Keratinocyte (primary cell): Measurements from ENCODE around the gene ARMC6. TPM values are rescaled to one million over a fixed set of nuclear protein-coding genes. Genes with fewer than 3 reads are reported as not detected.

ENCODE experiments used
- DNase-seq: peaks from one replicate; pipeline ENCODE4 v3.0.0-alpha.2; 2011; ENCODE audit warnings: low read depth, missing footprints, low spot score
- FAIRE-seq: peaks from 2 replicates; lab custom pipeline; 2011; peaks lifted over from hg19 to GRCh38; lab: Jason Lieb, UNC
- H2AFZ ChIP-seq: 2 replicates; pipeline ENCODE4 v1.6.0; 2012; ENCODE audit warnings: low read length, control low read depth, inconsistent platforms; ENCODE audit not compliant: control insufficient read depth
- H3K27ac ChIP-seq: 2 replicates; pipeline ENCODE4 v1.5.1; 2011; ENCODE audit warnings: low read length; ENCODE audit not compliant: control insufficient read depth, insufficient read depth
- H3K27me3 ChIP-seq: 3 replicates; pipeline ENCODE4 v1.6.0; 2011; ENCODE audit warnings: low read length; ENCODE audit not compliant: control insufficient read depth, insufficient read depth; ENCODE audit errors: extremely low read depth
- H3K36me3 ChIP-seq, 2 experiments: 2 replicates in 1 of 2; 3 replicates in 1 of 2; pipeline ENCODE4 v1.5.1; 2011; ENCODE audit warnings: low read length in 2 of 2, mild to moderate bottlenecking in 1 of 2; ENCODE audit not compliant: control insufficient read depth in 2 of 2, insufficient read depth in 2 of 2; ENCODE audit errors: extremely low read depth in 1 of 2
- H3K4me1 ChIP-seq: 3 replicates; pipeline ENCODE4 v1.5.1; 2011; ENCODE audit warnings: low read length; ENCODE audit not compliant: control insufficient read depth, insufficient read depth; ENCODE audit errors: extremely low read depth
- H3K4me2 ChIP-seq: 3 replicates; pipeline ENCODE4 v1.6.0; 2011; ENCODE audit warnings: low read depth, low read length; ENCODE audit not compliant: control insufficient read depth, insufficient read depth; ENCODE audit errors: extremely low read depth
- H3K4me3 ChIP-seq, 3 experiments: fragments of 200-600 bp in 1 of 3; sonication (generic) in 1 of 3; 2 replicates in 2 of 3; 3 replicates in 1 of 3; pipeline ENCODE4 v1.5.1; 2011 to 2016; ENCODE audit warnings: low read length in 3 of 3, mild to moderate bottlenecking in 3 of 3, control low read depth in 2 of 3, inconsistent platforms in 1 of 3, low read depth in 1 of 3, mixed read lengths in 1 of 3, mixed run types in 1 of 3, moderate library complexity in 1 of 3; ENCODE audit not compliant: control insufficient read depth in 2 of 3, insufficient read depth in 2 of 3; ENCODE audit errors: extremely low read depth in 1 of 3
- H3K79me2 ChIP-seq: 2 replicates; pipeline ENCODE4 v1.6.0; 2012; ENCODE audit warnings: low read length; ENCODE audit not compliant: control insufficient read depth, insufficient read depth
- H3K9ac ChIP-seq: 3 replicates; pipeline ENCODE4 v1.6.0; 2011; ENCODE audit warnings: low read length; ENCODE audit not compliant: control insufficient read depth, insufficient read depth; ENCODE audit errors: extremely low read depth
- H3K9me1 ChIP-seq: 3 replicates; pipeline ENCODE4 v1.6.0; 2011; ENCODE audit warnings: low read length; ENCODE audit not compliant: control insufficient read depth, insufficient read depth; ENCODE audit errors: extremely low read depth
- H3K9me3 ChIP-seq: 2 replicates; pipeline ENCODE4 v1.5.1; 2012; ENCODE audit warnings: low read depth, low read length; ENCODE audit not compliant: control insufficient read depth
- H4K20me1 ChIP-seq: 3 replicates; pipeline ENCODE4 v1.6.0; 2011; ENCODE audit warnings: low read length; ENCODE audit not compliant: control insufficient read depth, insufficient read depth; ENCODE audit errors: extremely low read depth
- CTCF ChIP-seq, 3 experiments: IDR thresholded peaks in 1 of 3; conservative IDR thresholded peaks in 1 of 3; optimal IDR thresholded peaks in 1 of 3; 2 replicates in 2 of 3; 3 replicates in 1 of 3; pipeline versions ENCODE3 to v1.5.1; 2011; ENCODE audit warnings: low read length in 3 of 3, mild to moderate bottlenecking in 3 of 3, moderate library complexity in 2 of 3, control low read depth in 1 of 3, inconsistent platforms in 1 of 3; ENCODE audit not compliant: insufficient read depth in 2 of 3; ENCODE audit errors: extremely low read depth in 1 of 3
- EZH2 ChIP-seq: IDR thresholded peaks from one replicate; pipeline ENCODE4 v1.6.1; 2012; ENCODE audit warnings: inconsistent platforms, mild to moderate bottlenecking, low read length, moderate library complexity
- dilution Hi-C: fragments of 300-500 bp; cut with MboI; formaldehyde crosslinking; loops from one replicate; pipeline ENCODE4 v1.7.0; 2020; ENCODE audit warnings: low sequenced_read_pairs; ENCODE audit not compliant: extremely low pct_ligation_motif_present
- polyA plus RNA-seq, 5 experiments: library from polyadenylated mRNA; depleted of rRNA in 3 of 5; stranded (reverse) in 3 of 5; stranded (forward) in 1 of 5; unstranded in 1 of 5; fragments of >200 nt; gene quantifications; 1 replicate in 1 of 5; 2 replicates in 3 of 5; 3 replicates in 1 of 5; pipeline versions ENCODE4 v1.2.1 to v1.2.3, GENCODE V29; 2011 to 2012; ENCODE audit warnings: missing spikeins in 2 of 5, low read depth in 1 of 5, low replicate concordance in 1 of 5

Gene ARMC6
- polyA plus RNA-seq, 1 donor (not counting 4 experiments of a cell fraction or from before 2014, with no cell fraction given) = 23.8 TPM

GRCh38 chr19:19034204-19034624 lies 811 bp downstream of the ARMC6 start:
- no peaks in the 10 kb centered on the region for H3K9me3 ChIP-seq
- no peaks in the 10 kb centered on the region for H4K20me1 ChIP-seq
- dilution Hi-C loops = no loop called here
- H3K27me3 ChIP-seq = no peaks in the 10 kb centered on the region
- peaks cover 9 to 13% of the 10 kb centered on the region in 2 experiments for H3K36me3 ChIP-seq
- peaks cover 71% of the 10 kb centered on the region for H3K79me2 ChIP-seq
- TF ChIP-seq CTCF (optimal IDR thresholded peaks at IDR 0.05 in 1 of 3, IDR thresholded peaks at IDR 0.05 in 1 of 3, conservative IDR thresholded peaks at IDR 0.05 in 1 of 3; ENCODE audit: extremely low read depth in 1 of 3, insufficient read depth in 2 of 3, low read length in 3 of 3) (no peak), EZH2 (no peak)
- FAIRE-seq (peak; percentile 79), DNase-seq (peak; percentile 26)
- H2AFZ ChIP-seq = peak overlapping the region; percentile 93
- peak overlapping the region; percentile 64 to 98 (median 96) for H3K4me3 ChIP-seq
- peaks cover 10% of the 10 kb centered on the region for H3K4me1 ChIP-seq
- peak overlapping the region; percentile 93 for H3K27ac ChIP-seq
- H3K9me1 ChIP-seq = no peaks in the 10 kb centered on the region
- H3K4me2 ChIP-seq = peak overlapping the region; percentile 100
- H3K9ac ChIP-seq = peak overlapping the region; percentile 94

GRCh38 chr19:19039901-19040300 lies 6.5 kb downstream of the ARMC6 start:
- H3K27me3 ChIP-seq = no peaks in the 10 kb centered on the region
- no peak overlapping the region for H2AFZ ChIP-seq
- H3K36me3 ChIP-seq = peaks cover 20 to 23% of the 10 kb centered on the region in 2 experiments
- no peak overlapping the region for H3K4me3 ChIP-seq
- H3K79me2 ChIP-seq = peaks cover 45% of the 10 kb centered on the region
- DNase-seq = no peak
- H3K27ac ChIP-seq = no peak overlapping the region
- H3K4me2 ChIP-seq = no peak overlapping the region
- TF ChIP-seq EZH2 (no peak), CTCF (optimal IDR thresholded peaks at IDR 0.05 in 1 of 3, IDR thresholded peaks at IDR 0.05 in 1 of 3, conservative IDR thresholded peaks at IDR 0.05 in 1 of 3; ENCODE audit: extremely low read depth in 1 of 3, insufficient read depth in 2 of 3, low read length in 3 of 3) (no peak)
- no peak overlapping the region for H3K9ac ChIP-seq
- FAIRE-seq = no peak
- dilution Hi-C loops = no loop called here
- no peaks in the 10 kb centered on the region for H3K4me1 ChIP-seq
- no peaks in the 10 kb centered on the region for H3K9me1 ChIP-seq
- H3K9me3 ChIP-seq = no peaks in the 10 kb centered on the region
- no peaks in the 10 kb centered on the region for H4K20me1 ChIP-seq
